Type B pancreatic cell (in vitro differentiated cells): ENCODE data around the gene KIN. TPM values are rescaled to one million over a fixed set of nuclear protein-coding genes. Genes with fewer than 3 reads are reported as not detected.

Source experiments
- DNase-seq: peaks from one replicate; pipeline ENCODE4 v3.0.0; 2021; ENCODE audit warnings: mixed read lengths; ENCODE audit not compliant: unreplicated experiment; ENCODE audit errors: extremely low spot score
- H3K27ac Mint-ChIP-seq: 2 replicates; pipeline ENCODE4 v1.8.0; 2021; ENCODE audit warnings: mild to moderate bottlenecking, mixed read lengths
- H3K27me3 Mint-ChIP-seq: 2 replicates; pipeline ENCODE4 v1.8.0; 2021; ENCODE audit warnings: mixed read lengths
- H3K36me3 Mint-ChIP-seq: 2 replicates; pipeline ENCODE4 v1.8.0; 2021; ENCODE audit warnings: mixed read lengths
- H3K4me1 Mint-ChIP-seq: one replicate; pipeline ENCODE4 v1.8.0; 2021; ENCODE audit warnings: mixed read lengths; ENCODE audit not compliant: unreplicated experiment
- H3K4me3 Mint-ChIP-seq: 2 replicates; pipeline ENCODE4 v1.8.0; 2021; ENCODE audit warnings: mild to moderate bottlenecking, mixed read lengths
- H3K9me3 Mint-ChIP-seq: 2 replicates; pipeline ENCODE4 v1.8.0; 2021; ENCODE audit warnings: mixed read lengths
- total RNA-seq: library from RNA; stranded (reverse); gene quantifications from 2 replicates; pipeline ENCODE4 v1.2.1, GENCODE V29; 2021; ENCODE audit warnings: low replicate concordance
- TF ChIP-seq, protein P1 (sequence below): fragments of 200-600 bp; sonication (generic); conservative IDR thresholded peaks from 2 replicates; pipeline ENCODE4 v1.5.0; 2021; ENCODE audit warnings: antibody characterized with exemption, mild to moderate bottlenecking

Gene KIN
- total RNA-seq, 1 donor from 2014 or later = 14.5 TPM

DNA sequence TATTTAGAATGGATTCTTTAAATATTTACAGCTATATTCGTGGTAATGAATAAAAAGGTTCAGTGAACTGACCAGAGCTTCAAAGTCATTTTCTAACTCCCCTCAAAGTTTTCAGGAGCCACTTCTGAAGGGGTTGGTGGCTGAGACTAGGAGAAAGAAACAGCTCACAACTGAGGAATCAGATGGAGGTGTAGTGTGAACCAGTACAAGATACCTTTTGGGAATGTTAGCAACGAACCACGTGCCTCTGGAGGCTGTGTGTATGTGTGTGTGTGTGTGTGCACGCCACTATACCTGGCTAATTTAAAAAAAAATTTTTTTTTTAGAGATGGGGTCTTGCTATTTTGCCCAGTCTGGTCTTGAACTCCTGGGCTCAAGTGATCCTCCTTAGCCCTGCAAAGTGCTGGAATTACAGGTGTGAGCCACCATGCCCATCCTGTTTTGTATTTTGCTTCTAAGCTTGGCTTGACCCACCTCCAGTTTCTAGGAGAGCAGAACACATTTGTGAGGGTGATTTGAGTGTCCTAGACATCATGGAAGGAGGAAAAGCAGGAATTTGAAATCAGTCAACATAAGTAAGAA lies 21.0 kb upstream of the KIN start:
- TF ChIP-seq, protein P1, sequence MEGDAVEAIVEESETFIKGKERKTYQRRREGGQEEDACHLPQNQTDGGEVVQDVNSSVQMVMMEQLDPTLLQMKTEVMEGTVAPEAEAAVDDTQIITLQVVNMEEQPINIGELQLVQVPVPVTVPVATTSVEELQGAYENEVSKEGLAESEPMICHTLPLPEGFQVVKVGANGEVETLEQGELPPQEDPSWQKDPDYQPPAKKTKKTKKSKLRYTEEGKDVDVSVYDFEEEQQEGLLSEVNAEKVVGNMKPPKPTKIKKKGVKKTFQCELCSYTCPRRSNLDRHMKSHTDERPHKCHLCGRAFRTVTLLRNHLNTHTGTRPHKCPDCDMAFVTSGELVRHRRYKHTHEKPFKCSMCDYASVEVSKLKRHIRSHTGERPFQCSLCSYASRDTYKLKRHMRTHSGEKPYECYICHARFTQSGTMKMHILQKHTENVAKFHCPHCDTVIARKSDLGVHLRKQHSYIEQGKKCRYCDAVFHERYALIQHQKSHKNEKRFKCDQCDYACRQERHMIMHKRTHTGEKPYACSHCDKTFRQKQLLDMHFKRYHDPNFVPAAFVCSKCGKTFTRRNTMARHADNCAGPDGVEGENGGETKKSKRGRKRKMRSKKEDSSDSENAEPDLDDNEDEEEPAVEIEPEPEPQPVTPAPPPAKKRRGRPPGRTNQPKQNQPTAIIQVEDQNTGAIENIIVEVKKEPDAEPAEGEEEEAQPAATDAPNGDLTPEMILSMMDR = no peak
- Mint-ChIP-seq H3K9me3 (no peaks in the 10 kb centered on the region), H3K27me3 (peaks cover 3% of the 10 kb centered on the region), H3K4me1 (no peaks in the 10 kb centered on the region), H3K36me3 (peaks cover 15% of the 10 kb centered on the region), H3K27ac (no peak overlapping the region), H3K4me3 (no peak overlapping the region)
- DNase-seq = no peak

DNA sequence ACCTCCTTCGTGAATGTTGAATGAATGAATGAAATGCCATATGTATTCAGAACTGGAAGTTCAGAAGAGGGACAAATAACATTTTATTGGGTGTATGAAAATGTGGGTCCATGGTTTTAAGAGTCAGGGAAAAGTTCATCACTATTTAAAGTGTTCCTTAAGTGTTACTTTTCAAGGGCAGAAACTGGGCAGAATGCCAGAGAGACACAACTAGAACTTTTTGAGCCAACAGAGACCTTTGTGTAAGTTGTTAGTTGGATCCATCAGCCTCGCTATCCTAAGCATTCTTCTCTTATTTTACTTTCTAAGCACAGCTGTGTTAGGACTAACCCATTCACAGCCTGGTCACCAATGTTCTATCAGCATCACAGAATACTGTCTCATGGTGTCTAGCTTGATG lies 16.9 kb upstream of the KIN start:
- H3K27me3 Mint-ChIP-seq = no peaks in the 10 kb centered on the region
- no peak overlapping the region for H3K4me3 Mint-ChIP-seq
- peaks cover 31% of the 10 kb centered on the region for H3K36me3 Mint-ChIP-seq
- no peak overlapping the region for H3K27ac Mint-ChIP-seq
- no peak for DNase-seq
- TF ChIP-seq, protein P1 = no peak
- H3K9me3 Mint-ChIP-seq = no peaks in the 10 kb centered on the region
- H3K4me1 Mint-ChIP-seq = no peaks in the 10 kb centered on the region

DNA sequence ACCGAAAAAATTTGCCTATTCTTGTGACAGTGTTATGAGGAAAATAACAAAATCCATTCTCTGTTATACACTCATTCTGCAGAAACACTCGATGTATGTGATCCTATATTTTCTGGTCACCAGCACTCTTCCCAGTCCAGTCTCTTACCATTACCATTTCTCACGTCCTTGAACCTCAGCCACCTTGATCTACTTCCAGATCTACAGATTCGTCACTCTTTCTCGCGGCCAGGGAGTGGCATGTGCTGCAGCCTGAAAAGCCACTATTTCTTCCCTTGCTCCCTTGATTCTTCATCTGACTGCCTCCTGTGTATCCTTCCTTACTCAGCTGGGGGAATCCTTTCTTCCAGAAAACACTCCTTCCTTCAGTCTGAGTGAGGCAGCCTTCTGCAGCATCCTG lies 16.4 kb upstream of the KIN start:
- Mint-ChIP-seq H3K4me1 (no peaks in the 10 kb centered on the region), H3K4me3 (no peak overlapping the region), H3K27ac (no peak overlapping the region), H3K27me3 (no peaks in the 10 kb centered on the region), H3K36me3 (peaks cover 36% of the 10 kb centered on the region), H3K9me3 (no peaks in the 10 kb centered on the region)
- TF ChIP-seq, protein P1 = no peak
- DNase-seq = no peak

DNA sequence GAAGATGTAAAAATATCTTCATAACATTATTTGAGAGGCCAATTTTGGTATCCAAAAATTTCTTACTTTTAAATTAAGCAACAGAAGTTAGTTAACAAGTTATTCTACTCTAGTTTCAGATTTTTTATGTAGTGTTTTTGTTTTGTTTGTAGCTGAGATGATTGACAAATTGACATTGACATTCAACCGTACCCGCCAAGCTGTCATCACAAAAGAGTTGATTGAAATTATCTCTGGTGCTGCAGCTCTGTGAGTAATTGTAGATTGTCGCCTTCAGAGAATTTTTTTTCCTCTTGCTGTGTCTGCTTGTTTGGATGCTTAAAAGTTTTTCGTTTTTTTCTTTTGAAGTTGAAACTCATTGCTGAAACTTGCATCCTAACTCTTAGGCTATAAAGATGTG lies 14.8 kb upstream of the KIN start:
- H3K9me3 Mint-ChIP-seq = no peaks in the 10 kb centered on the region
- no peak overlapping the region for H3K27ac Mint-ChIP-seq
- H3K4me3 Mint-ChIP-seq = no peak overlapping the region
- TF ChIP-seq, protein P1 = no peak
- H3K36me3 Mint-ChIP-seq = peaks cover 37% of the 10 kb centered on the region
- H3K4me1 Mint-ChIP-seq = no peaks in the 10 kb centered on the region
- H3K27me3 Mint-ChIP-seq = no peaks in the 10 kb centered on the region
- no peak for DNase-seq

DNA sequence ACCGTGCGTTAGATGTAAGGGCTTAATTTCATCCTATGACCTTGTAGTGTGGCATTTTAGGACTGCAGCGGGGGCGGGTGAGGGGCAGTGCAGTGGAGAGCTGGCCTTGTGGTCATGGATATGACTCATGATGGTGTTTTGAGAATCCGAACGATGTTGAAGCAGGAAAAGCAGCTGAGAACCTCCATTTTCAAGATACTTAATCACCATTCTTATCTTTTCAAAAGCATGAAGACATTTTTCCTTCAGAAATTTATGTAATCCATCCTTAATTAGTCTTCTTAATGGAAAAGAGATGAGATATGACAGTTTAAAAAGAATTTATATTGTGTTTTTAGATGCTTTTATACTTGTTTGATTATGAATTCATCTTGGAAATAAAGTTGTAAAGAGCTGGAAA lies 9.8 kb upstream of the KIN start:
- H3K4me1 Mint-ChIP-seq = peaks cover 19% of the 10 kb centered on the region
- H3K36me3 Mint-ChIP-seq = peaks cover 36% of the 10 kb centered on the region
- no peak overlapping the region for H3K27ac Mint-ChIP-seq
- H3K9me3 Mint-ChIP-seq = no peaks in the 10 kb centered on the region
- TF ChIP-seq, protein P1 = no peak
- H3K4me3 Mint-ChIP-seq = no peak overlapping the region
- DNase-seq = no peak
- no peaks in the 10 kb centered on the region for H3K27me3 Mint-ChIP-seq

DNA sequence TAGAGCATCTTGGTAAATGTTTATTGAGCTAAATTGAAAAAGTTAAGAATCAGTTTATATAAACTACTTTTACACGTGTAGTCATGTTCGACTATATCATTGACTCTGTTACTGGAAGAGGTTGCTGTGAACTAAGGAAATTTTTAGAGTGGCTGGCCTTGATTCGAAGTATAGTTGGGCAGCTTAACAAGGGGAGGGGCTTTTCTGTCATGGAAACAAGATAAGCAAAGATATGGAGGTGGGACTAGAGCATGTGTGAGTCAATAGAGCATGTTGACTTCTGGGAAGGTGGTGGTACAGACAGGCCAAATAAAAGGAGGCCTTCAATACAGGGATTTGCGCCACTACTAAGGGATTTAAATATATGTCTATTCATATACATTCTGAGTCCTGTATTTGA lies 7.8 kb upstream of the KIN start:
- H3K27me3 Mint-ChIP-seq = no peaks in the 10 kb centered on the region
- TF ChIP-seq, protein P1 = no peak
- no peak overlapping the region for H3K4me3 Mint-ChIP-seq
- peak overlapping the region; percentile 4 for H3K27ac Mint-ChIP-seq
- peaks cover 26% of the 10 kb centered on the region for H3K4me1 Mint-ChIP-seq
- DNase-seq = no peak
- no peaks in the 10 kb centered on the region for H3K9me3 Mint-ChIP-seq
- H3K36me3 Mint-ChIP-seq = peaks cover 46% of the 10 kb centered on the region
